WTC11 (cell line): ENCODE data around the gene MMP13. TPM values are rescaled to one million over a fixed set of nuclear protein-coding genes. Genes with fewer than 3 reads are reported as not detected.

Source experiments
- ATAC-seq: fragments of 200-7000 bp; cut with Tn5 transposase; 2 replicates; pipeline ENCODE4 v1.10.0; 2021; ENCODE audit warnings: mild to moderate bottlenecking, moderate library complexity
- CTCF ChIA-PET: fragments of 300-600 bp; sonication (Branson Sonifier 250); formaldehyde crosslinking; loops from one replicate; lab custom pipeline; 2021; ENCODE audit warnings: antibody characterized with exemption; lab: Charles Lee
- POLR2A ChIA-PET: fragments of 350-600 bp; sonication (Branson Sonifier 250); formaldehyde crosslinking; loops from one replicate; lab custom pipeline; 2021; ENCODE audit warnings: antibody characterized with exemption; lab: Charles Lee
- DNase-seq: peaks from one replicate; pipeline ENCODE4 v3.0.0; 2021; ENCODE audit warnings: low spot score
- H3K27ac Mint-ChIP-seq: 2 replicates; pipeline ENCODE4 v1.8.0; 2021; ENCODE audit warnings: mixed read lengths
- H3K27me3 Mint-ChIP-seq: 2 replicates; pipeline ENCODE4 v1.8.0; 2021; ENCODE audit warnings: low read depth, mild to moderate bottlenecking, moderate library complexity, mixed read lengths
- H3K36me3 Mint-ChIP-seq: 2 replicates; pipeline ENCODE4 v1.8.0; 2021; ENCODE audit warnings: mixed read lengths
- H3K4me1 Mint-ChIP-seq: 2 replicates; pipeline ENCODE4 v1.8.0; 2022; ENCODE audit warnings: mixed read lengths
- H3K4me3 Mint-ChIP-seq: 2 replicates; pipeline ENCODE4 v1.8.0; 2021; ENCODE audit warnings: mild to moderate bottlenecking, moderate library complexity, mixed read lengths
- H3K9me3 Mint-ChIP-seq: 2 replicates; pipeline ENCODE4 v1.8.0; 2021; ENCODE audit warnings: mixed read lengths
- AFF4 ChIP-seq: sonication (generic); formaldehyde crosslinking; IDR thresholded peaks from 2 replicates; pipeline ENCODE4 v1.8.1; 2023; ENCODE audit warnings: mild to moderate bottlenecking, missing genetic modification reagents, borderline replicate concordance
- E2F4 ChIP-seq: sonication (generic); formaldehyde crosslinking; IDR thresholded peaks from 2 replicates; pipeline ENCODE4 v1.8.1; 2022; ENCODE audit warnings: low read depth, mild to moderate bottlenecking, moderate library complexity, missing genetic modification reagents, borderline replicate concordance
- ERG ChIP-seq: fragments of 250-450 bp; sonication (Bioruptor Pico); IDR thresholded peaks from 2 replicates; pipeline ENCODE4 v1.8.0; 2021; ENCODE audit warnings: mild to moderate bottlenecking
- ETV6 ChIP-seq: sonication (generic); formaldehyde crosslinking; IDR thresholded peaks from 2 replicates; pipeline ENCODE4 v1.8.1; 2022; ENCODE audit warnings: mild to moderate bottlenecking, missing genetic modification reagents
- MYBL2 ChIP-seq: sonication (generic); formaldehyde crosslinking; IDR thresholded peaks from 2 replicates; pipeline ENCODE4 v1.8.1; 2023; ENCODE audit warnings: mild to moderate bottlenecking, moderate library complexity, missing genetic modification reagents
- NFE2L1 ChIP-seq: sonication (generic); formaldehyde crosslinking; IDR thresholded peaks from 2 replicates; pipeline ENCODE4 v1.8.1; 2023; ENCODE audit warnings: missing genetic modification reagents
- NFYB ChIP-seq: sonication (generic); formaldehyde crosslinking; conservative IDR thresholded peaks from 2 replicates; pipeline ENCODE4 v1.8.0; 2022; ENCODE audit warnings: low read depth, missing genetic modification reagents
- PRRX2 ChIP-seq: fragments of 250-450 bp; sonication (Bioruptor Pico); IDR thresholded peaks from 2 replicates; pipeline ENCODE4 v1.8.0; 2021; ENCODE audit warnings: mild to moderate bottlenecking
- TEAD1 ChIP-seq: sonication (generic); formaldehyde crosslinking; IDR thresholded peaks from 2 replicates; pipeline ENCODE4 v1.8.0; 2022; ENCODE audit warnings: mild to moderate bottlenecking, missing genetic modification reagents
- USF1 ChIP-seq: sonication (generic); formaldehyde crosslinking; IDR thresholded peaks from 2 replicates; pipeline ENCODE4 v1.8.0; 2022; ENCODE audit warnings: mild to moderate bottlenecking, missing genetic modification reagents
- ZBTB21 ChIP-seq: sonication (generic); formaldehyde crosslinking; IDR thresholded peaks from 2 replicates; pipeline ENCODE4 v1.8.1; 2023; ENCODE audit warnings: mild to moderate bottlenecking, missing genetic modification reagents, borderline replicate concordance
- ZNF281 ChIP-seq: sonication (generic); formaldehyde crosslinking; IDR thresholded peaks from 2 replicates; pipeline ENCODE4 v1.8.0; 2023; ENCODE audit warnings: mild to moderate bottlenecking, missing genetic modification reagents
- ZNF423 ChIP-seq: fragments of 250-450 bp; sonication (Bioruptor Pico); IDR thresholded peaks from 2 replicates; pipeline ENCODE4 v2.1.2; 2022; ENCODE audit warnings: mild to moderate bottlenecking, moderate library complexity
- total RNA-seq: library from RNA; stranded (reverse); gene quantifications from 3 replicates; pipeline ENCODE4 v1.2.3, GENCODE V29; 2021

Gene MMP13
- total RNA-seq, 1 experiment from 2014 or later: not detected

GRCh38 chr11:102928247-102928646, 27.3 kb downstream of the MMP13 start (continued):
- TF ChIP-seq ZNF281 (CRISPR knock-in tag) (no peak), USF1 (CRISPR knock-in tag) (no peak), TEAD1 (CRISPR knock-in tag) (no peak), PRRX2 (no peak), MYBL2 (CRISPR knock-in tag) (no peak)
- TF ChIP-seq, all 79 proteins: peak for 0

GRCh38 chr11:102927624-102927990, 27.9 kb downstream of the MMP13 start:
- H3K4me1 Mint-ChIP-seq: no peaks in the 10 kb centered on the region
- H3K9me3 Mint-ChIP-seq: no peaks in the 10 kb centered on the region
- ATAC-seq (no peak), DNase-seq (no peak)
- TF ChIP-seq ZBTB21 (CRISPR knock-in tag) (no peak), AFF4 (CRISPR knock-in tag) (no peak), ZNF423 (CRISPR knock-in tag) (no peak)
- ChIA-PET POLR2A (no interaction called here), CTCF (interaction anchor here (4.6 kb wide), 1 partner anchor 13 kb away, joined by 34 read pairs; no protein-coding TSS in a partner anchor)
- H3K4me3 Mint-ChIP-seq: no peak overlapping the region
- no peak overlapping the region for H3K27ac Mint-ChIP-seq
- H3K36me3 Mint-ChIP-seq: no peaks in the 10 kb centered on the region
- H3K27me3 Mint-ChIP-seq: no peaks in the 10 kb centered on the region

GRCh38 chr11:102926961-102927623, 28.4 kb downstream of the MMP13 start:
- Mint-ChIP-seq H3K27ac (no peak overlapping the region), H3K9me3 (no peaks in the 10 kb centered on the region), H3K36me3 (no peaks in the 10 kb centered on the region), H3K27me3 (no peaks in the 10 kb centered on the region), H3K4me1 (no peaks in the 10 kb centered on the region)
- ChIA-PET CTCF (interaction anchor here (4.6 kb wide), 1 partner anchor 12 kb away, joined by 34 read pairs; no protein-coding TSS in a partner anchor), POLR2A (no interaction called here)
- ATAC-seq: no peak
- TF ChIP-seq AFF4 (CRISPR knock-in tag) (no peak), ETV6 (CRISPR knock-in tag) (no peak), NFYB (CRISPR knock-in tag) (no peak), NFE2L1 (CRISPR knock-in tag) (no peak), ERG (CRISPR knock-in tag) (no peak), E2F4 (no peak)
- TF ChIP-seq, all 79 proteins: peak for 0
- no peak overlapping the region for H3K4me3 Mint-ChIP-seq
- DNase-seq: no peak
